ENCODE measurements around the gene NOVA2. TPM values are rescaled to one million over a fixed set of nuclear protein-coding genes. Genes with fewer than 3 reads are reported as not detected.

Gene NOVA2
- total and polyA plus RNA-seq, 5 donors = 3.3 to 5.4 (median 3.9) TPM

DNA sequence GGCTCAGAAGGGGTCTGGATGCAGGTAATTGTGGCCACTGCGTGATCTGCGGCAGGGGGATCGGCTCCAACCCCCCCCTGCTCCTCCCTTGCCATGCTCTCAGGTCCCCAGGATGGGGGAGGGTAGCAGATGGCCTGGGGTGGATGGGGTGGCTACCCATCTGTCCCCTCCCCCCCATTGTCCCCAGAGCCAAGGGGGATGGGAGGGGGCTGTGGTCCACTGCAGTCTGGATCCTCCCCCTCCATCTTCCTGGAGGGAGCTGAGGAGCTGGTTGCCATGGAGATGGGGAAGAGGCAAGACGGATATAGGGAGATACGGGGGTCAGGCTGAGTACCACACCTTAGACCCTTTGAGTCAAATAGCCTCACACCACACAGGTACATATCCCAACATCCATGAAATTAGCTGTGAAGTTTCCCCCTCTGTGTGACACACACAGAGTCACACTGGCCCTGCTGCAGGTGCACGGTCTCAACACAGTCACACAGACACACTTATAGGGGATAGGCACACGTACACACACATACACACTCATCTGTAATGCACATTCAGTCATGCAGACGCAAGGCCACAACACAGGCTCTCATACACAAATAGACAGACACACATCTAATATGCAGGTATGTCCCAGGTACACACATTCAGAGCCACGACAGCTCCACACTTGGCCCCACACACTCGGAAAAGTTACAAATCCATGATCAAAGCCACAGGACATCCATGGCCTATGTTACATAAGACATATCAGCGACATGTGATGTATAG lies 1.8 kb upstream of the NOVA2 start:
- 76% methylated on average over 11 of the region's 11 CpGs for WGBS
- intact Hi-C loops (cut with DNase I) = no loop called here
- DNase-seq = no peak
- Histone ChIP-seq H3K9me3 (ENCODE audit: control insufficient read depth, low read length) (no peaks in the 10 kb centered on the region), H3K4me1 (ENCODE audit: control insufficient read depth, insufficient read depth, low read length) (no peaks in the 10 kb centered on the region), H3K27me3 (ENCODE audit: control insufficient read depth, insufficient read depth) (no peaks in the 10 kb centered on the region), H3K4me3 (ENCODE audit: low read length) (no peak overlapping the region), H3K27ac (ENCODE audit: low read length) (no peak overlapping the region)
- no peak for ATAC-seq

DNA sequence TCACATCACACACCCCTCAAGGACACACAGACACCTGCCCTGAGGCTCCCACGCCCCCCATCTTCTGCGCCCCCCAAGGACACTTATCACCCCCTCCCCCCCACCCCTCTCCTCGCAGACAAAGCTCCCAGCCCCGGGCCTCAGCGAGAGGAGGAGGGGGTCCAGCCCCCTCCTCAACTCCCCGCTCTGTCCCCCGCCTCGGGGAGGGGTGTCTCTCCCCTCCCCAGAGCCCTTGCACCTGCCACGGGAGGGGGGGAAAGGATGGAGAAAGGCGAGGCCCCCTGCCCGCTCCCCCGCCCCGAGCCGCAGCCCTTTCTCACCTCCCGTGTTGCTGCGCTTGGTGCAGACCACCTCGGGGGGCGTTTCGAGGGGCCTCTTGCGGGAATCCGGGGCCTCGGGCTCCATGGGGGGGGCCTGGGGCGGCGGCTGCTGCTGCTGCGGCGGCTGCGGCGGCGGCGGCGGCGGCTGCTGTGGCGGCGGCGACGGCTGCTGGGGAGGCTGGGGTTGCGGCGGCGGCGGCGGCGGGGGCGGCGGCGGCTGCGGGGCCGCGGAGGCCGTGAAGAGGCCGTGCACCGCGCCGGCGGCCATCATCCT lies 621 bp downstream of the NOVA2 start:
- Histone ChIP-seq H3K4me3 (ENCODE audit: low read length) (peak overlapping the region; percentile 75), H3K27ac (ENCODE audit: low read length) (no peak overlapping the region)

DNA sequence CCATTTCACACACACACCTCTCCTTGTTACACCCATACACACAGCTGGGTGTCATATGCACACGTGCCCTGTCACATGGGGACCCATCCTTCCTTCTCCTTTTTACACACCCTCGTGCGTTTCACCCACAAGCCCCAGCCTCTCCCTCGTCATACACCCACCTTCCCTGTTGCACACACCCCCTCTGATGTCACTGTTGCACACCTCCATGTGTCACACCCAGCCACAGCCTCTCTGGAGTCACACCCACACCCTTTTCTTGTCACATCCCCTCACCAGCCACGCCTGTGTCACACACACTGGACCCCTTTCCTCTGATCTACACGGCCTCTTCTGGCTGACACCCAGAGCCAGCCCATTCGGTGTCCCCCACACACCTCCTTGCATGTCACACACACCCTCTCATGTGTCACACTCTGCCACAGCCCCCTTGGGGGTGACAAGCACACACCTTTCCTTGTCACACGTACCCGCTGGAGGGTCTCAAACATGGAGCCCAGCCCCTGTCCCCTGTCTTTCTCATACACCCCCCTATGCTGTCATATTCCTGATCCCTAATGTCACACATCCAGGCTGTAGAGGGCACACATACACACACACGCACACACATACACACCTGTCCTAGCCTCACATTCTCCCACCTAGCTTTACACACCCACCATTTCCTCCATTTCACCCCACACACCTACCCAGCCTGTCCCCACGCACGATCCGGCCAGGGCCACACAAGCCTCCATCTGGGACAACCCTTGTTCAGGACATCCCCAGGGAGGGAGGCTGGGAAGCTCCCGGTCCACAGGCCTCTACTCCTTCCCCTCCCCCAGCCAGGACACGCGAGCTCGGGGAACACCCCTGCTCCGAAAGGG lies 1.4 kb downstream of the NOVA2 start:
- peak in 1 of 3 donors; percentile 54 for DNase-seq
- intact Hi-C loops (cut with DNase I) = no loop called here
- Histone ChIP-seq H3K27ac (ENCODE audit: low read length) (peak overlapping the region; percentile 38), H3K9me3 (ENCODE audit: control insufficient read depth, low read length) (no peaks in the 10 kb centered on the region), H3K27me3 (ENCODE audit: control insufficient read depth, insufficient read depth) (no peaks in the 10 kb centered on the region), H3K4me3 (ENCODE audit: low read length) (peak overlapping the region; percentile 75), H3K4me1 (ENCODE audit: control insufficient read depth, insufficient read depth, low read length) (no peaks in the 10 kb centered on the region)
- 15% methylated on average over 18 of the region's 18 CpGs for WGBS
- peak; percentile 23 to 53 for ATAC-seq

More for the DNA sequence above, 621 bp downstream of the NOVA2 start:
- 1% methylated on average over 54 of the region's 54 CpGs for WGBS
- ATAC-seq (no peak), DNase-seq (no peak)
- intact Hi-C loops (cut with DNase I) = no loop called here
- Histone ChIP-seq H3K9me3 (ENCODE audit: control insufficient read depth, low read length) (no peaks in the 10 kb centered on the region), H3K4me1 (ENCODE audit: control insufficient read depth, insufficient read depth, low read length) (no peaks in the 10 kb centered on the region), H3K27me3 (ENCODE audit: control insufficient read depth, insufficient read depth) (no peaks in the 10 kb centered on the region)

GRCh38 chr19:45971260-45971902 lies 2.3 kb downstream of the NOVA2 start:
- H3K27ac ChIP-seq (ENCODE audit: low read length) = peak overlapping the region; percentile 38
- intact Hi-C loops (cut with DNase I) = no loop called here
- peak in 1 of 3 donors; percentile 75 for DNase-seq
- H3K4me1 ChIP-seq (ENCODE audit: control insufficient read depth, insufficient read depth, low read length) = no peaks in the 10 kb centered on the region
- WGBS = 6% methylated on average over 11 of the region's 11 CpGs
- ATAC-seq = peak; percentile 15 to 69
- H3K27me3 ChIP-seq (ENCODE audit: control insufficient read depth, insufficient read depth) = no peaks in the 10 kb centered on the region
- peak overlapping the region; percentile 8 for H3K4me3 ChIP-seq (ENCODE audit: low read length)
- no peaks in the 10 kb centered on the region for H3K9me3 ChIP-seq (ENCODE audit: control insufficient read depth, low read length)

DNA sequence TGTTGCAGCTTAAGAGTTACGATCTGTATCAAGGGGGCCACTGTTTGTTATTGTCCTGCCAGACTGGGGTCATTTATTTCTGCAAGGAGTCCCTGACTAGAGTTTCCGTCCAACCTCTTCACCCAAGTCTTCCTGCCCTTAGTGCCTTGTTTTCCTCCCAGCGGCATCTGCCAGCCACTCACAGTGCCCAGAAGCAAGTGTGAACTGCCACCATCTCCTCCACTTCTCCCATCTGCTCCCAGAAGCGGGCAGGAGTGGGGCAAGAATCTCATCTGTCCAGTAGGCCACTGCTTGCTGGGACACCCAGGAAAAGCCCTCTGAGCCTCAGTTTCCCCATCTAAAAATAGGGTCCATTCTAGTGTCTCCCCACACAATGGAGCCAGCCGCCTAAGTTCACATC lies 4.0 kb downstream of the NOVA2 start:
- no peaks in the 10 kb centered on the region for H3K9me3 ChIP-seq (ENCODE audit: control insufficient read depth, low read length)
- no peak overlapping the region for H3K27ac ChIP-seq (ENCODE audit: low read length)
- no peaks in the 10 kb centered on the region for H3K4me1 ChIP-seq (ENCODE audit: control insufficient read depth, insufficient read depth, low read length)
- intact Hi-C loops (cut with DNase I) = no loop called here
- H3K4me3 ChIP-seq (ENCODE audit: low read length) = no peak overlapping the region
- 68% methylated on average over 5 of the region's 5 CpGs for WGBS
- DNase-seq (no peak), ATAC-seq (no peak)
- H3K27me3 ChIP-seq (ENCODE audit: control insufficient read depth, insufficient read depth) = no peaks in the 10 kb centered on the region

- Histone ChIP-seq H3K27ac (ENCODE audit: low read length) (no peak overlapping the region), H3K4me1 (ENCODE audit: control insufficient read depth, insufficient read depth, low read length) (no peaks in the 10 kb centered on the region), H3K27me3 (ENCODE audit: control insufficient read depth, insufficient read depth) (no peaks in the 10 kb centered on the region), H3K9me3 (ENCODE audit: control insufficient read depth, low read length) (no peaks in the 10 kb centered on the region), H3K4me3 (ENCODE audit: low read length) (no peak overlapping the region)
- intact Hi-C loops (cut with DNase I) = no loop called here
- 72% methylated on average over 9 of the region's 9 CpGs for WGBS
- DNase-seq (no peak), ATAC-seq (no peak)
Measured at GRCh38 chr19:45968626-45969025, 5.0 kb downstream of the NOVA2 start.

GRCh38 chr19:45967246-45967645 lies 6.4 kb downstream of the NOVA2 start:
- ATAC-seq (no peak), DNase-seq (no peak)
- no peaks in the 10 kb centered on the region for H3K4me1 ChIP-seq (ENCODE audit: control insufficient read depth, insufficient read depth, low read length)
- no peak overlapping the region for H3K4me3 ChIP-seq (ENCODE audit: low read length)
- intact Hi-C loops (cut with DNase I) = no loop called here
- WGBS = 69% methylated on average over 7 of the region's 7 CpGs
- no peak overlapping the region for H3K27ac ChIP-seq (ENCODE audit: low read length)
- H3K9me3 ChIP-seq (ENCODE audit: control insufficient read depth, low read length) = no peaks in the 10 kb centered on the region
- no peaks in the 10 kb centered on the region for H3K27me3 ChIP-seq (ENCODE audit: control insufficient read depth, insufficient read depth)

GRCh38 chr19:45962021-45962420 lies 11.6 kb downstream of the NOVA2 start:
- no peak overlapping the region for H3K4me3 ChIP-seq (ENCODE audit: low read length)
- H3K27me3 ChIP-seq (ENCODE audit: control insufficient read depth, insufficient read depth) = no peaks in the 10 kb centered on the region
- 86% methylated on average over 15 of the region's 15 CpGs for WGBS
- intact Hi-C loops (cut with DNase I) = no loop called here
- ATAC-seq (no peak), DNase-seq (no peak)
- no peaks in the 10 kb centered on the region for H3K9me3 ChIP-seq (ENCODE audit: control insufficient read depth, low read length)
- no peaks in the 10 kb centered on the region for H3K4me1 ChIP-seq (ENCODE audit: control insufficient read depth, insufficient read depth, low read length)
- H3K27ac ChIP-seq (ENCODE audit: low read length) = no peak overlapping the region

- ATAC-seq (no peak), DNase-seq (no peak)
- Histone ChIP-seq H3K4me3 (ENCODE audit: low read length) (no peak overlapping the region), H3K4me1 (ENCODE audit: control insufficient read depth, insufficient read depth, low read length) (no peaks in the 10 kb centered on the region), H3K27ac (ENCODE audit: low read length) (no peak overlapping the region), H3K27me3 (ENCODE audit: control insufficient read depth, insufficient read depth) (no peaks in the 10 kb centered on the region), H3K9me3 (ENCODE audit: control insufficient read depth, low read length) (no peaks in the 10 kb centered on the region)
- WGBS = 19% methylated on average over 19 of the region's 19 CpGs
- intact Hi-C loops (cut with DNase I) = no loop called here
Measured at GRCh38 chr19:45960595-45961235, 12.9 kb downstream of the NOVA2 start.

DNA sequence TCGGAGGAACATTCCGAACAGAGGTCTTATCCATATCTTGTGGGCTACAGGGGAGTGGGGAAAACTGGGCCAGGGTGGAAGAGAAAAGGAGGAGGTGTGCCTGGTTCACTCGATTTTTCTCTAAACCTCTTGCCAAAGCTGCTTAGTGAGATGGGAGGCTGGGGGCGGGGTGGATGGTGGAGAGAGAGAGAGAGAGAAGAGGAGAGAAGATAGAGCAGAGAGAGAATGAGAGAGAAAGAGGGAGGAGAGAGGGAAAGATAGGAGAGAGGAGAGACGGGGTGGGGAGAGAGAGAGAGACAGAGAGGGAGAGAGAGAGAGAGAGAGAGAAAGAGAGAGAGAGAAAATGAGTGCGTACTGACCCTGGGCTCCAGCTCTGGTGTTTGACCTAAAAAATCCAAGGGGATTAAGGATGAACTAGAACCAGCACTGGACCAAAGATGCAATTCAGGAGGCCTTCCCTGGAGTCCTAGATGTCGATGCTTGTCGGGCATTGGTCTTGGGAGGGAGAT lies 14.1 kb downstream of the NOVA2 start:
- DNase-seq (no peak), ATAC-seq (no peak)
- no peaks in the 10 kb centered on the region for H3K27me3 ChIP-seq (ENCODE audit: control insufficient read depth, insufficient read depth)
- H3K27ac ChIP-seq (ENCODE audit: low read length) = peak overlapping the region; percentile 38
- 45% methylated on average over 8 of the region's 8 CpGs for WGBS
- intact Hi-C loops (cut with DNase I) = no loop called here
- H3K4me3 ChIP-seq (ENCODE audit: low read length) = no peak overlapping the region
- no peaks in the 10 kb centered on the region for H3K9me3 ChIP-seq (ENCODE audit: control insufficient read depth, low read length)
- H3K4me1 ChIP-seq (ENCODE audit: control insufficient read depth, insufficient read depth, low read length) = peaks cover 1% of the 10 kb centered on the region
